HG02973 (cell line): ENCODE data around the gene CELSR1.

Experiments used
- ATAC-seq: cut with Tn5 transposase; IDR thresholded peaks from one replicate; pipeline ENCODE4 v1.9.1; 2021; ENCODE audit warnings: moderate library complexity; ENCODE audit not compliant: unreplicated experiment

Gene CELSR1

DNA sequence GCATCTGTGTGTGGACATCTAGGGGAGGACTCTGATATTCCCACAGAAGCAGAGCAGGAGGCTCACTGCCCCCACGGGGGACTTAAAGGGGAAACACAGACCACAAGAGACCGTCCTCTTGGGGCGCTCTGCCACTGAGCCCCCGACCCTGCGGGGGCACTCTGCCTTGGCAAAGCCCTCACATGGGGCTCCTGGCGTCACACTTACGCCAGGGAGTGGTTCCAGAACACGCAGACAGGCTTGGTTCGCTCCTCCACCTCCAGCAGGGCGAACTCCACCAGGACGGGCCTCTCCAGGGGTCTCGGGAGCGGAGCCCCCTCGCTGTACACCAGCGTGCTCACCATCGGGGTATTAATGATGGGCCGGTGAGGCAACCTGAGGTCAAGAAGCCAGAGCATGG lies 156.8 kb downstream of the CELSR1 start:
- ATAC-seq, result no peak

DNA sequence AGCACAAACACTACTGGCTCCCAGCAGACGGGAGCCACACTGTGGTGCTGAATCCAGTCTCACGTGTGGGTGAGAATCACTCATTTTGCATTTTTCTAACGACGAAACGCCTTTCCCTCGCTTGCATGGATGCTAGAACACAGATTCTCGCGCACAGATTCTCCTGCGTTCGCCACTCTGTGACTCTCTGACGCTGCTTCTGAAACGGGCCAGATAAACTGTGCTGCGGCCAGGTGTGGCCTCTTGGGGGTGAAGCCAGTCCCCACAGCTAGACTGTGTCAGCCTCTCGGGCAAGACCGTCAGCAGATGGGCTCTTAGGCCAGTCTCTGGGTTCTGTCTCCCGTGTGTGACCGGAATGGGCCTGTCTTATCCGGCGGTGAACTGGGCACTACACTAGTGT lies 157.4 kb downstream of the CELSR1 start:
- ATAC-seq, result no peak

DNA sequence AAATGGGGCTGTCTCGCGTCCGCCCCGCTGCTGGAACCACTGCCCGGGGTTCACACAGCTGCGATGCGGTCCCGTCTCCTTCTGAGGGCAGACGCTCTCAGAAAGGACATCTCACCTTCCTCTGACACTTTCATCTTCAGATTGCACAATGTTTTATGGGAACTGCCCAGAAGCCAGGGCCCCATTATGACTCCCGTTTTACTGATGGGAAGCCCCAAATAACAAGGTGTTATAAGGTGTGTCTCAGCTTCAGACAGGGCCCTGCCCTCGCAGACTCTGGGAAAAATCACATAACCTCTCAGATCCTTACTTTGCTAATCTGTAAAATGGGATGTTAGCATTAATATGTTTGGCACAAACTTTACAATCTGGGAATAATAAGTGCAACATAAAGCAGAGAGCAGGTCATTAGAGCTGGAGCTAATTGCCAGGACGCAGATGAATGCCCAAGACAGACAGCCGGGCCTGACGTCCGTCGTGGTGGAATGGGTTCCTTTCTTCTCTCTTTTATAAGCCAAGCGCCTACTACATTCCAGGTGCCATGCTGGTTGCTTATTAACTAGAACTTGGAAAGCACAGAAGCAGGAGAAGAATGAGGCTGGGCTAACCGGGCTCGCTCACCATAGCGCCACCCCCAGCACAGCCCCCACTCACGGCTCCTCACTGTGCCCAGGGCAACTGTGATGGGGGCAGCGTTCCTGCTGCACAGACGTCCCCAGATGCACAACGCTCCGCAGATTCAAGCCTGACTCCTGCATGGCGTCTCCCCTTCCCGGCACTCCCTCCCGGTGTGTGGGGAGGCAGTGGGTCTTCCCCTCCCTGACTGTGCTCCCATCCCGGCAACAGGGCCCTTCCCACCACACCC lies 158.1 kb downstream of the CELSR1 start:
- no peak for ATAC-seq

DNA sequence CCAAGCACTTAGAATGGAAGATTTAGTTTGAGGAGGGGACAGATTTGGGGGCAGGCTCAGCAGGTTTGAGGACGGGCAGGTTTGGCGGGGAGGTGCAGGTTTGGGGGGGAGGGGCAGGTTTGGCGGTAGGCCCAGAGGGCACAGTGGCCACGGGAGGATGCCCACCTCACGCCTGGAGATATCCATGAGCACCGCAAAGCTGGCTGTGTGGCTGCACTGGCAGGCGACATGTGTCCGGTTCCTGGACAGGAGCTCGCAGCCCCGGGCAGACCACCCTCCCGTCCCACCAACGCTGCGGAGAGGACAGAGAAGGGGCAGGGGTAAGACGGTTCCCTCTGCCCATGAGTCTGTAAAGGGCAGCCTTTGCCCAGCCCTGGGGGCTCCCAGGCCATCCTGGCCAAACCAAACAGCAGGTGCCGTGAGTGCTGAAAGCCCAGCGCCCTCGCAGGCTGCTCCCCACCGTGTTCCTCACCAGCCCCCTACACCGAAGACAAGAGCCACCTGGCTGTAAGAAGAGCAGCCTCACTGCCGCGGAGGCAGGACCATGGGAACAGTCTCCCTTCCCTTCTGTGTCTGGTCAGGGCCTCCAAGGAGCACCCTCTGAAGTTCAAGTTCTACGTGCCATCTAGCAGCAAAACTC lies 158.9 kb downstream of the CELSR1 start:
- no peak for ATAC-seq

DNA sequence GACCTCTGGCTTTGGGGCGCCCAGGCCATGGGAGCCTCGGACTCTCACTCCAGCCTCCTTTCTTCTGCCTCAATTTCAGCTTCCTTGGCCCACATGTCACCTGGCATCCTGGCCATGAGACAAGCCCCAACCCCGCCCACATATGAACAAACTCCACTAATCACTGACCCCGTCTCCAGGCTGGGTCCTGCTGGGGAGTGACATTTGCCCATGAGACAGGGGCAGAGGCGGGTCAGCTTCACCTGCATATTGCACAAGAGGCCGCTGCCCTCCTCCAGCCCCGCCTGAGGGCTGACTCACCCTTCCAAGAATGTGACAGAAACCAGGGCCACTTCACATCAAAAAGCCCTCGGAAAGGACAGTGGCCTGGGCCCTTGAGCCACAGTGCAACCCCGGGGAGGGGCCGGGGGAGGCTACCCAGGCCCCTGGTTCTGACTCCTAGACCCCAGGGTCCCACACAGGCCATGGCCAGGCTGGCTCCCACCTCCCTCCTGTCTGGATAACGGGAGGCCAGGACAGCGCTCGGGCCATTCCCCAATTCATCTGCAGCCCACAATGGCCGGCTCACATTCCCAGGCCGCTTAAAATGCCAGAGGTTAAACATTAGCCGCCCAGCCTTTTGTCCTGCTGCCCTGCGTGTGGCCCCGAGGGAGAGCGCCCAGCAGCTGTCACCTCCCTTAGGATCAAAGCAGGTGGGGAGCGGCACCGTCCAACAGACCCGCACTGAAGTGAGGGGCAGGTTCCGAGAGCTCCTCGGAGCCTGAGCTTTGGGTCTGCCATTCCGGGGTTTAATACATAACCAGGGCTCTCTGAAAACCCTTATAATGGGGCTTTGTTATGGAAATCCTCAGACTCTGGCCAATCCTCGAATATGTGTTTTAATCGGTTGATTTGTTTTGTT lies 159.6 kb downstream of the CELSR1 start:
- no peak for ATAC-seq

DNA sequence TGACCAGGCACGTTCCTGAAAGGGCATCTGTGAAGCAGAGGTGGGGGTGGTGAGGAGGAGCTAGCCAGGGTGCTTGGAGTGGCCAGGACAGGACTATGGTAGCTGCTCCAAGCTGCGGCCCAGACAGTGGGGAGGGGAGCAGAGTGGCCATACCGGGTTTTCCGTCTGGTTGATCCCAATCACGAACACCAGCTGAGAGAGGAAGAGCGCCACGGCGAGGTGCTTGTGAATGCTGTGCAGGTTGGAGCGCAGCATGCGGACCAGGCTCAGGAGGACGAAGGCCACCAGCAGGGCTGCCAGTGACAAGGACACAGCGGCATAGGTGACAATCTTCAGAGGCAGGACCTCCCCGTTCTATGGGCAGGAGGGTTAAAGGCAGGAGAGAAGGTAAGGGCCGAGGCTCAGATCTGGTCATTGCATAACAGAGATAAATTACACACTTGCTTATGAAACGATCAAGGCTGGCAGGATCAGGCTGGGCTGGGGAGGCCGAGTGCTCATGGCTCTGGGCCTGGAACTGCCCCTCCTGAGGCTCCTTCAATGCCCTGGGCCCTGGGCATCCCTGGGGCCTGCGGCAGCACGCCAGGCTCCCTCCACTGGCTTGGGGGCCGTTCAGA lies 160.4 kb downstream of the CELSR1 start:
- no peak for ATAC-seq

DNA sequence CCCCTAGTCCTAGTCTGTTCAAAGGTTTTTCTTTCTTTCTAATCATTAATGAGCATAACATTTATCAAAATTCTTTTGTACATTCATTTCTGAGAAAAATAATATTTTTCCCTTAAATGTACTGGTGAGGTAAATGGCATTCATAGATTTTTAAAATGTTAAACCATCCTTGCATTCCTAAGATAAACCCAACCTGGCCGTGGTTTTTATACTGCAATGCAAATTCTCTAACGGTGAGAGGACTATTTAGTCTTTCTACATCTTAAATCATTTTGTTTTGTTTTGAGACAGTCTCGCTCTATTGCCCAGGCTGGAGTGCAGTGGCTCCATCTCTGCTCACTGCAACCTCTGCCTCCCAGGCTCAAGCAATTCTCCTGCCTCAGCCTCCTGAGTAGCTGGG lies 161.3 kb downstream of the CELSR1 start:
- ATAC-seq, result no peak

DNA sequence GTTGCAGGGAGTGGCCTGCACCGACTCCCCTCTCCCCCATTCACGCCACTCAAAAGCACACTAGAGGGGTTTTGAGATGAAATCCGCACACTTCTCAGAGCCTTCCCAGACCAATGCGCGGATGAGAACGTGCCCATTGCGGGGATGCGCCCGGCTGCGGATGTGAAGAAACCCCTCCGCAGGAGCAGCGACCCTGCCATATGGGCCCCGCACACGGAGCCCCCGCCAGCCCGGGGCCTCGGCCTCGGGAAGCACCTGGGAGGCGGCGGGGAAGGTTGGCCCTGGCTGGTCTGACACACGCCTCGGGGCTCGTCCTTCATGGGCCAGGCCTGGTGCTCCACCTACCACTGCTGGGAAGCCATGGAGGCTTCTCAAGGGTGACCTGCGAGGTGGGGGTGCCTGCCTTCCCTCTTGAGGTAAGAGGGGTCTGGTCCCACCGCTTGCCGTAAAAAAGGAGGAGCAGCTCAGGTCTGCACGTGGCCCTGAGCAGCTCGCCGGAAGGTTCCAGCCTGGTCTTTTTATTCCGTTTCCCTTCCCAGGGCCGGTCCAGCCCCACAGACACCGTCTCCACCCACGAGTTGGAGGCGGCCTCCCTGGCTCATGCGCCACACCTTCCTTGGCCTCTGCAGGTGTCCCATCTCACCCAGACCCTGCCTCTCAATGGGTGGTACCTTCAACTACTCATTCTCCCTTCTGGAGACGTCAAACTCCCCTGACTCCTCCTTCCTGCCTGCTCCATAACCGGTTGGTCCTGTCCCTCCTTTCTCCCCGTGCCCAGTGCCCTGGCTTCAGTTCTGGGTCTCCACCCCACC lies 162.6 kb downstream of the CELSR1 start:
- no peak for ATAC-seq

DNA sequence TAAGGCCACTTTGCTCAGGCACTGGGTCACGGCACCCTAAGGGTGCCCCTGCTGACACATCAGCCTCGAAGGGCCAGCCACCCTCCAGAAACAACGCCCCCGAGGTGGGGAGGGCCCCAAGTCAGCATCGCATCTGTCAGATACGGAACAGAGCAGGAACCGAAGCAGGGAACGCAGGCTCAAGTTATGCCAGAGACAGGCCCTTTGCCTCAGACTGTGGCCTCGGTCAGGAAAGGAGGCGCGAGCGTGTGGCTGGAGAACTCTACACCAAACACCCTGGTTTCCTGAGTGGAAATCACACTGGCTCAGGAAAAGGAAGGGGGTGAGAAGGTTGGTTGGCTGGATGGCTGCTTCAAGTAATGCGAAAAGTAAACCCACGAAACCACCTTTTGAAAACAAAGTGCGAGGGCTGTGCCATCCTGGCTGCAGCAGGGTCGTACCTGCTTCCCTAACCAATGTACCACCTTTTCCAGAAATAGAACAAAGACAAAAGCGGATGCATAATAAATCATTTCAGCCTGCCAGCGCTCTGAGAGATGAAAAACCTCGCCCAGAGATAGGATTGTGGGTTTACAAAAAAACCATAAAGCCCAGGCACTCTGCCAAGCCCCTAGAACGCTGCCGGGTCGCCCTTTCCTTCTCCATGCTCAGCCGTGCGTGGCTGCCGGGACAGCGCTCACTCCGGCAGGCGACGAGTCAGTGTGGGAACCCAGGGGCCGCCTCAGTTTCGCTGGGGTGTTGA lies 163.3 kb downstream of the CELSR1 start:
- no peak for ATAC-seq

DNA sequence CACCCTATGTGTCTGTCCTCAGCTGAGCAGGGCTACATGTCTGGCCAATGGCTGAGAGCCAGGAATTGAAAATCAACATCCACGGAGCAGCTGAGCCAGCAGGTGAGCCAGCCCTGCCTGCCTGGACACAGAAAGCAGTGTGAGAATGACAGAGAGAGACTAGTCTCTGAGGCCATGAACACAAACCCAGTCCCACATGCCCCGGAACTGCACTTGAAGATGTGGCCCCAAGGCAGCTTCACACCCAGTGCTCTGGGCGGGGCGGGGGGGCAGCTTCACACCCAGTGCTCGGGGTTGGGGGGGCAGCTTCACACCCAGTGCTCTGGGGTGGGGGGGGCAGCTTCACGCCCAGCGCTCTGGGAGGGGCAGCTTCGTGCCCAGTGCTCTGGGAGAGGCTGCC lies 164.3 kb downstream of the CELSR1 start:
- no peak for ATAC-seq

DNA sequence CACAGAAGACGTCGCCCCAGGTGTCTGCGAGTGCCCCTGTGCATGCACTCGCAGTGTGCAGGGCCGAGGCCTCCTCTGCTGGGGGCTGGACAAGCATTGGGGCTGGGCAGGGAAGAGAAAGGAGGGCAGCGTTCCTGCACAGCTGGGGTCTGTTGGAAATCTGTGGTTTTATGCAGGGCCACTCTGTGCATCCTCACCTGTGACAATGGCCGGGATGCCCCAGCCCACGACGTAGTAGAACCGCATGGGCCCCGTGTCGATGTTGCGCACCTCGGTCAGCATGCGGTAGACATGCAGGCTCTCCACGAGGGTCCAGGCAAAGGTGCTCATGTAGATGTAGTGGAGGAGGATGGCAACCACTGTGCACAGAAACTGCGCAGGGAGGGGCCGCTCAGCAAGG lies 164.7 kb downstream of the CELSR1 start:
- no peak for ATAC-seq

DNA sequence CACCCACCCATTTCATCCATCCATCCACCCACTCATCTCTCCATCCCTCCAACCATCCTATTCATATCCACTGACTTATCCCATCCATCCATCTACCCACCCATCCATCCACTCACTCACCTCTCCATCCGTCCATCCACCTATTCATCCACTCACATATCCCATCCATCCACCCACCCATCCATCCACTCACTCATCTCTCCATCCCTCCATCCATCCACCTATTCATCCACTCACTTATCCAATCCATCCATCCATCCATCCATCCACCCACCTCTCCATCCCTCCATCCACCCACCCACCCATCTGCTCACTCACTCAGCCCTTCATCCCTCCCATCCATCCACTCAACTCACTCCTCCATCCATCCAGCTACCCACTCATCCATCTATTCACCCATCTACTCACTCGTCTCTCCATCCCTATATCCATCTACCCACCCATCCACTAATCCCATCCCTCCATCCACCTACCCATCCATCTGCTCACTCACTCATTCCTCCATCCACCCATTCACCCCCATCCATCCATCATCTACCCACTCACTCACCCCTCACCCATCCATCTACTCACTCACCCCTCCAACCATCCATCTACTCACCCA lies 165.7 kb downstream of the CELSR1 start:
- ATAC-seq, result no peak

DNA sequence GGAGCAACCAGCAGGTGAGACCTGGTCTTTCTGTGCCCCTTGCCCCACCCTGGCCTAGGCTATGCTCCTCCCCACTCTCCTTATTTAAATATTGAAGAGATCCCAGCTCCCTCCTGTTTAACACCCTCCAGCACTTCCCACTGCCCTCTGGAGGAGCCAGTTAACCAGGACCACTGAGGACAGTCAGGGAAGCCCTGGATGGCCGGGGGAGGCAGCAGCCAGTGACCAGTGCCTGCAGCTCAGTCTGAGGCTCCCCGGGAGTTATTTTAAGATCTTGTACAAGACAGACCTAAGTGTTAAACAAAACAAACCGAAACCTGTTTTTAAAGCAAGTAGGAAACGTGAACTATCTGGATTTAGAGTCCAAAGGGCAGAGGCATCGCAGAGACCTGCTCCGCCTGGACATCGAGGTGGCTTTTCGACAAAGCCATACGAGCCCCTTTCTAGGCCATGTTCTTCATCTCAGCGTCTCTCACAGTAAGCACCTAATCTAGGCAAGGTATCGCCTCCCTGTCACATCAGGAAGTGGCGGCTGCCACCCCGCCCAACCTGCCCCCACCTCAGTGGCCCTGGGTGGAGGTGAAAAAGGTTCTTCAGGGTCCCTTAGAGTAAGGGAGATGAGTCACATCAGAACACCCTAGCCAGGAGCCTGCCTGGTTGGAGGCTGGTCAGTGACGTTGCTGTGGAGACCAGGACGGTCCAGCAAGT lies 166.7 kb downstream of the CELSR1 start:
- no peak for ATAC-seq

DNA sequence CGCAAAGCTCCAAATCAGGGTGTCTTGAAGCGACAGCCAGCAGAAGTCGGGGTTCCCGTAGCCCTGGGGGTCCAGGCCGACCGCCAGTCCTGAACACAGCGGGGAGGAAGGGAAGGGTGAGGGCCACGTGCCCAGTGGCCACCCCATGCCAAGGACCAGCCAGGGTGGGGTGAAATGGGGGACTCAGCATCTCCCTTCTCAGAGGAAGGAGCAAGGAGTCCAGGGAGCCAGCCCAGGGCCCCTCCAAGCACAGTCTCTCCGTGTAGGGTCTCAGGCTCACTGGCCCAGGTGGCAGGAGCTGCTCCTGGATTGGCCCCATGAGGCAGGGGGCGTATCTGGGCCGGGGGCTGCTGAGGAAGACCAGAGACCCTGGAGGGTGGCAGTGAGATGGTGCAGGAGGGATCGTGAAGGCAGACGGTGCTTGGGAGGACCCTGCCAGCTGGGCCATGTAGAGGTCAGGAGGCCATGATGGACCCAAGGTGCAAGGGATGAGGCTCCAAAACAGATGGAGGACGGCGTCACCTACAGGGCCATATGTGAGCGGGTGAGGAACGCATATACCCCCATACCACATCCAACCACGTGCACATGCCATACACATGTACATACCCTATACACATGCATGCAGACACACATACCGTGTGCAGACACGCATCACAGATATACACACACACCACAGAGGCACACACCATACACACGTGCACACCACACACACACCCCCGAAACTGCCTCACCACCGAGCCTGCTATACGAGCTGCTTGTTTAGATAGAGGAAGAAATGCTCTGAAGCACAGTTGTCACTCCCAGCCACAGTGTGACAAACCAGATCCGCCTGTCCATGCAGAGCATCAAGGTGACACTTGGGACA lies 167.5 kb downstream of the CELSR1 start:
- no peak for ATAC-seq

DNA sequence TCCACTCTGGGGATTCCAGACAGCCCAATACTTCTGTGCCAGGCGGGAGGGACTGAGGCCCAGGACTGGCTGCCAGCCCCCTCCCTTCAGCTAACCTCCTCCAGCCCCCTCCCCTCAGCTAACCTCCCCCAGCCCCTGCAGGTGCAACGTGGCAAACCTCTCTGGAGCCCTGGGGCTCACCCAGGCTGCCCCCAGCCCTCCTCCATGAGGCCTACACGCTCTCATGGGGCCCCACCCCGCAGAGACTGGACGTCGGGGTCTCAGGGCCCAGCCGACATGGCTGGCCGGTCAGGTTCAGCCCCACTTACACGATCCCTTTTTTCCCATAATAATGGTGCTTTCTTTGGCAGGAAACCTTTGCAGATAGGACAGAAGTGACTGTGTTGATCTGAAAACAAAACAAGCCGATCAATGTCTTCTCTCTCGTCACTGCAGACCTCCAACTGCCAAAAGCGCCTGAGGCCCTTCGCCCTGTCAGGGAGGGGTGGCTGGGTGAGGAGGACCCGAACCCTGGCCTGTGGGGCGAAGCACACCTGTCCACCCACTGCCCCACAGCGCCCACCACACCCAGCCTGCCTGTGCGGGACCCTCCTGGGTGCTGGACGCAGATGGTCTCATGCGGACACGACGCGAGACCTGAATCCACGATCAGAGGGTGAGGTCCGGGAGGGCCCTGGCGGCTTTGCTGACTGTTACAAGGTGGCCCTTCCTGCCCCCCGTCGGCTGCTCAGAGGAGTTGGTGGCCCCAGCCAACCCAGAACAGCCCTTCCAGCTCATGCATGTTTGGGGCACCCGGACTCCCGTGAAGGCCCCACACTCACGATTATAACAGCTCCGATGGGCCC lies 168.3 kb downstream of the CELSR1 start:
- no peak for ATAC-seq

DNA sequence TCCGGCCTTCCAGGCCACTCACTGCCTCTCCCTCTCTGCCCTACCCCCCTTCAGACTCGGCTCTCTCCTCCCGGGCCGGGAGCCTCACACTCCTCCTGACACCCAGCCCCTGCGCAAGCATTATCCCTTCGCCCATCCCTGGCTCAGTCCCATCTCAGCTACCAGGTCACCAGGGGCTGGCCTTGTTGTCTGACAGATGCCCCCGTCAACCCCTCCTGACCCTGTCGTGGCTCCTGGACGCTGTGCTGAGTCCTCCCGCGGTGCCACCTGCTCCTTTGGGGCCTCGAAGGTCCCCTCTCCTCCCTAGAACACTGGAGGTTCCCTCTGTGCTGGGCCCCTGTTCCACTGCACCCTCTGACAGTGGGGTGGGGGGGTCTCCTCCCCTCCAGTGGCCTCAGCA lies 169.0 kb downstream of the CELSR1 start:
- no peak for ATAC-seq

DNA sequence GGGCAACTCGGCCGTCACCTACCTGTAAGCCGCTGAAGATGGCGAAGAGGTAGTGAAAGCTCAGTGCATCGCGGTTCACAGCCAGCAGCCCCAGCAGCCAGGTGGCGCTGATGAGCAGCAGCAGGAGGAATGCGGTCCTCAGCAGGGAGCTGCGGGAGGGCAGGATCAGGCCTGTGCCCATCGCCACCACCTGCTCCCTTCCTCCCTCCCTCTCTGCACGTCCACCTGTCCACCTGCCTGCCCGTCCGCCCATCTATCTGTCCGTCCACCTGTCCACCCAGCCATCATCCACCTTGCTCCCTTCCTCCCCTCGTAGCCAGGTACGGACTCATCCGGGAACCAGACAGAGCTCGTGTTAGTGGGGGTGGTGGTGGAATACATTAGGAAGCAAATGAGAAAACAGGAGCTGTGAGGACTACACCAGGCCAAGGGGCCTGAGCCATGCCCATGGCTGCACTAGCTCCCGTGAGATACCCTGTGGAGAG lies 169.7 kb downstream of the CELSR1 start:
- no peak for ATAC-seq
